HEK293 (cell line): ENCODE results near the gene UST.

Experiments
- CTCF ChIA-PET: fragments of 350-600 bp; formaldehyde crosslinking; extraction: SDS; loops from one replicate; lab custom pipeline; 2021; ENCODE audit warnings: antibody characterized with exemption; lab: Yijun Ruan, JAX
- POLR2A ChIA-PET: fragments of 300-600 bp; formaldehyde crosslinking; extraction: SDS; loops from one replicate; lab custom pipeline; 2020; ENCODE audit warnings: antibody characterized with exemption, inconsistent platforms; lab: Yijun Ruan, JAX
- H3K27ac ChIP-seq: fragments of 200-500 bp; sonication (Bioruptor generic); 2 replicates; pipeline ENCODE4 v1.5.1; 2014; ENCODE audit warnings: low read depth, low read length, control low read depth, inconsistent platforms; ENCODE audit errors: extremely low read depth
- H3K36me3 ChIP-seq, 2 experiments: fragments of 200-500 bp in 1 of 2; sonication (Bioruptor generic) in 1 of 2; 1 replicate in 1 of 2; 2 replicates in 1 of 2; pipeline ENCODE4 v1.5.1; 2014 to 2017; ENCODE audit warnings: inconsistent platforms in 2 of 2, low read length in 2 of 2; ENCODE audit not compliant: control insufficient read depth in 2 of 2, insufficient read depth in 1 of 2
- H3K4me1 ChIP-seq: fragments of 200-500 bp; sonication (Bioruptor generic); 2 replicates; pipeline ENCODE4 v1.5.1; 2014; ENCODE audit warnings: mild to moderate bottlenecking, low read length, inconsistent platforms; ENCODE audit not compliant: control insufficient read depth, insufficient read depth
- H3K4me3 ChIP-seq: 2 replicates; pipeline ENCODE4 v1.5.1; 2011; ENCODE audit warnings: low read depth, mild to moderate bottlenecking, control low read depth, low read length, moderate library complexity
- H3K9me3 ChIP-seq: fragments of 200-500 bp; sonication (Bioruptor generic); 2 replicates; pipeline ENCODE4 v1.5.1; 2014; ENCODE audit warnings: low read depth, low read length, inconsistent platforms; ENCODE audit not compliant: control insufficient read depth, insufficient read depth
- HIC1 ChIP-seq: fragments of 450-650 bp; formaldehyde crosslinking; IDR thresholded peaks from 2 replicates; pipeline ENCODE4 v1.5.1; 2016; ENCODE audit warnings: missing biosample characterization, missing genetic modification characterization
- HOXA7 ChIP-seq: sonication (generic); formaldehyde crosslinking; IDR thresholded peaks from 2 replicates; pipeline ENCODE4 v1.8.1; 2022; ENCODE audit warnings: missing genetic modification reagents, borderline replicate concordance
- KLF1 ChIP-seq: fragments of 450-650 bp; formaldehyde crosslinking; IDR thresholded peaks from 2 replicates; pipeline ENCODE4 v1.5.1; 2016; ENCODE audit warnings: missing biosample characterization, missing genetic modification characterization
- SETDB1 ChIP-seq: IDR thresholded peaks from one replicate; pipeline ENCODE4 v1.6.1; 2017; ENCODE audit warnings: mild to moderate bottlenecking, low read length, moderate library complexity, mixed read lengths; ENCODE audit not compliant: insufficient read length
- TSHZ1 ChIP-seq: fragments of 450-650 bp; formaldehyde crosslinking; IDR thresholded peaks from 2 replicates; pipeline ENCODE4 v1.5.1; 2016; ENCODE audit warnings: missing biosample characterization, missing genetic modification characterization, borderline replicate concordance
- ZBTB1 ChIP-seq: fragments of 450-650 bp; formaldehyde crosslinking; IDR thresholded peaks from 2 replicates; pipeline ENCODE4 v1.5.1; 2016; ENCODE audit warnings: missing biosample characterization, missing genetic modification characterization
- ZBTB44 ChIP-seq: fragments of 450-650 bp; IDR thresholded peaks from 2 replicates; pipeline ENCODE4 v1.5.1; 2018; ENCODE audit warnings: missing biosample characterization, mild to moderate bottlenecking, missing genetic modification characterization
- ZBTB49 ChIP-seq: fragments of 450-650 bp; formaldehyde crosslinking; IDR thresholded peaks from 2 replicates; pipeline ENCODE4 v1.5.1; 2016; ENCODE audit warnings: missing biosample characterization, missing genetic modification characterization, low read depth
- ZFP41 ChIP-seq: fragments of 450-650 bp; formaldehyde crosslinking; IDR thresholded peaks from 2 replicates; pipeline ENCODE4 v1.5.1; 2016; ENCODE audit warnings: missing biosample characterization, missing genetic modification characterization, borderline replicate concordance
- ZNF169 ChIP-seq: fragments of 450-650 bp; formaldehyde crosslinking; IDR thresholded peaks from 2 replicates; pipeline ENCODE4 v1.5.1; 2016; ENCODE audit warnings: missing biosample characterization, missing genetic modification characterization
- ZNF175 ChIP-seq: fragments of 450-650 bp; formaldehyde crosslinking; IDR thresholded peaks from 2 replicates; pipeline ENCODE4 v1.5.1; 2016; ENCODE audit warnings: missing biosample characterization, missing genetic modification characterization
- ZNF24 ChIP-seq: fragments of 450-650 bp; formaldehyde crosslinking; IDR thresholded peaks from 2 replicates; pipeline ENCODE4 v1.5.1; 2016; ENCODE audit warnings: missing biosample characterization, missing genetic modification characterization
- ZNF37A ChIP-seq: fragments of 450-650 bp; IDR thresholded peaks from 2 replicates; pipeline ENCODE4 v1.5.1; 2018; ENCODE audit warnings: missing biosample characterization, missing genetic modification characterization
- ZNF394 ChIP-seq: fragments of 450-650 bp; formaldehyde crosslinking; IDR thresholded peaks from 2 replicates; pipeline ENCODE4 v1.5.1; 2016; ENCODE audit warnings: missing biosample characterization, missing genetic modification characterization, mild to moderate bottlenecking, moderate library complexity, borderline replicate concordance
- ZNF404 ChIP-seq: fragments of 450-650 bp; formaldehyde crosslinking; IDR thresholded peaks from 2 replicates; pipeline ENCODE4 v1.5.1; 2017; ENCODE audit warnings: missing biosample characterization, missing genetic modification characterization
- ZNF416 ChIP-seq: fragments of 450-650 bp; formaldehyde crosslinking; IDR thresholded peaks from 2 replicates; pipeline ENCODE4 v1.5.1; 2016; ENCODE audit warnings: missing biosample characterization, missing genetic modification characterization
- ZNF433 ChIP-seq: fragments of 450-650 bp; formaldehyde crosslinking; IDR thresholded peaks from 2 replicates; pipeline ENCODE4 v1.5.1; 2016; ENCODE audit warnings: missing biosample characterization, missing genetic modification characterization, low read depth
- ZNF473 ChIP-seq: fragments of 450-650 bp; formaldehyde crosslinking; IDR thresholded peaks from 2 replicates; pipeline ENCODE4 v1.5.1; 2017; ENCODE audit warnings: missing biosample characterization, missing genetic modification characterization
- ZNF555 ChIP-seq: fragments of 450-650 bp; formaldehyde crosslinking; conservative IDR thresholded peaks from 2 replicates; pipeline ENCODE4 v1.5.1; 2017; ENCODE audit warnings: missing biosample characterization, mild to moderate bottlenecking, missing genetic modification characterization, inconsistent platforms
- ZNF654 ChIP-seq: fragments of 450-650 bp; formaldehyde crosslinking; IDR thresholded peaks from 2 replicates; pipeline ENCODE4 v1.5.1; 2016; ENCODE audit warnings: low read depth, missing biosample characterization, missing genetic modification characterization
- ZNF843 ChIP-seq: fragments of 450-650 bp; formaldehyde crosslinking; IDR thresholded peaks from 2 replicates; pipeline ENCODE4 v1.5.1; 2016; ENCODE audit warnings: missing biosample characterization, missing genetic modification characterization
- ZSCAN30 ChIP-seq: fragments of 450-650 bp; IDR thresholded peaks from 2 replicates; pipeline ENCODE4 v1.5.1; 2018; ENCODE audit warnings: missing biosample characterization, mild to moderate bottlenecking, missing genetic modification characterization, moderate library complexity

Gene UST

GRCh38 chr6:148904896-148905870 is 158.4 kb downstream of the UST start (continued):
- TF ChIP-seq HOXA7 (CRISPR knock-in tag) (no peak), ZBTB1 (tag by site-specific recombination) (no peak), SETDB1 (no peak)

GRCh38 chr6:148905901-148906300 is 159.1 kb downstream of the UST start:
- Histone ChIP-seq H3K4me3 (no peak overlapping the region), H3K36me3 (no peaks in the 10 kb centered on the region), H3K27ac (no peak overlapping the region), H3K4me1 (no peaks in the 10 kb centered on the region), H3K9me3 (no peaks in the 10 kb centered on the region)
- ChIA-PET POLR2A (no interaction called here), CTCF (interaction anchor here (0.6 kb wide), 2 partner anchors 10 to 1397 kb away, joined by 3 to 4 read pairs; no protein-coding TSS in a partner anchor)
- TF ChIP-seq ZNF24 (tag by site-specific recombination) (no peak), ZNF555 (no peak), ZNF843 (tag by site-specific recombination) (no peak), ZNF175 (tag by site-specific recombination) (no peak), ZNF654 (no peak), ZNF416 (tag by site-specific recombination) (no peak), TSHZ1 (tag by site-specific recombination) (no peak), ZNF473 (no peak), ZNF404 (tag by site-specific recombination) (no peak), KLF1 (tag by site-specific recombination) (no peak), ZNF433 (tag by site-specific recombination) (no peak), ZSCAN30 (no peak), ZBTB49 (tag by site-specific recombination) (no peak)

GRCh38 chr6:148906386-148906785 is 159.6 kb downstream of the UST start:
- no peak overlapping the region for H3K27ac ChIP-seq
- POLR2A ChIA-PET = no interaction called here
- CTCF ChIA-PET = interaction anchor here (0.6 kb wide), 1 partner anchor 1397 kb away, joined by 4 read pairs; no protein-coding TSS in a partner anchor
- no peaks in the 10 kb centered on the region for H3K4me1 ChIP-seq
- H3K36me3 ChIP-seq = no peaks in the 10 kb centered on the region
- H3K4me3 ChIP-seq = no peak overlapping the region
- H3K9me3 ChIP-seq = no peaks in the 10 kb centered on the region
- no peak for TF ChIP-seq HIC1
- TF ChIP-seq ZNF169 (tag by site-specific recombination) = no peak
- TF ChIP-seq ZFP41 (tag by site-specific recombination) = no peak
- no peak for TF ChIP-seq ZNF394 (tag by site-specific recombination)
- no peak for TF ChIP-seq ZNF37A (tag by site-specific recombination)
- TF ChIP-seq ZBTB44 (tag by site-specific recombination) = no peak
